VCaP (cell line): Measurements from ENCODE around the gene MYPN.
"Not testable (repeated sequence)": the region's sequence is repeated elsewhere in the genome, so short reads cannot be mapped to it uniquely, and the experiment has no call there.

Experiments
- H3K27ac ChIP-seq: fragments of 450-650 bp; 2 replicates; pipeline ENCODE4 v1.5.1; 2017
- TF ChIP-seq, protein P1 (sequence below): fragments of 450-650 bp; conservative IDR thresholded peaks from 2 replicates; pipeline ENCODE4 v1.5.1; 2017; ENCODE audit warnings: mild to moderate bottlenecking, moderate library complexity

Gene MYPN

DNA sequence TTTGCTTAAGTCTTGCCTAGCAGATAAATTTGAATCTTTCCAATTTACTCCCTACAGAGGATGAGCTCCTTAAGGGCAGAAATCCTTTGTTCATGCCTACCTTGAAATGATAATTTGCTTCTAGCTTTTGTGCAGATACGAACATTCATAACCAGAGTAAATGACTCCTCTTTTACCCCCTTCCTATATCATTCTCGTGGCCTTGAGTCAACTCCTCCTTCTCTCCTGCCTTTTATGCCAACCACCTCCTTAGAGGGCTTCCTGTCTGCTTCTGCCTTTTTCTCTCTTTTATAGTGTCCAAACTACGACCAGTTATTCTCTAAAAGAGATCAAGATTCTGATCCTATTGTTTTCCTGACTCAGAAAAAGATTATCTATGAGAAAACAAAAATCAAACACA, 36.4 kb downstream of the MYPN start:
- TF ChIP-seq, protein P1, sequence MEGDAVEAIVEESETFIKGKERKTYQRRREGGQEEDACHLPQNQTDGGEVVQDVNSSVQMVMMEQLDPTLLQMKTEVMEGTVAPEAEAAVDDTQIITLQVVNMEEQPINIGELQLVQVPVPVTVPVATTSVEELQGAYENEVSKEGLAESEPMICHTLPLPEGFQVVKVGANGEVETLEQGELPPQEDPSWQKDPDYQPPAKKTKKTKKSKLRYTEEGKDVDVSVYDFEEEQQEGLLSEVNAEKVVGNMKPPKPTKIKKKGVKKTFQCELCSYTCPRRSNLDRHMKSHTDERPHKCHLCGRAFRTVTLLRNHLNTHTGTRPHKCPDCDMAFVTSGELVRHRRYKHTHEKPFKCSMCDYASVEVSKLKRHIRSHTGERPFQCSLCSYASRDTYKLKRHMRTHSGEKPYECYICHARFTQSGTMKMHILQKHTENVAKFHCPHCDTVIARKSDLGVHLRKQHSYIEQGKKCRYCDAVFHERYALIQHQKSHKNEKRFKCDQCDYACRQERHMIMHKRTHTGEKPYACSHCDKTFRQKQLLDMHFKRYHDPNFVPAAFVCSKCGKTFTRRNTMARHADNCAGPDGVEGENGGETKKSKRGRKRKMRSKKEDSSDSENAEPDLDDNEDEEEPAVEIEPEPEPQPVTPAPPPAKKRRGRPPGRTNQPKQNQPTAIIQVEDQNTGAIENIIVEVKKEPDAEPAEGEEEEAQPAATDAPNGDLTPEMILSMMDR: no peak
- no peak overlapping the region for H3K27ac ChIP-seq

DNA sequence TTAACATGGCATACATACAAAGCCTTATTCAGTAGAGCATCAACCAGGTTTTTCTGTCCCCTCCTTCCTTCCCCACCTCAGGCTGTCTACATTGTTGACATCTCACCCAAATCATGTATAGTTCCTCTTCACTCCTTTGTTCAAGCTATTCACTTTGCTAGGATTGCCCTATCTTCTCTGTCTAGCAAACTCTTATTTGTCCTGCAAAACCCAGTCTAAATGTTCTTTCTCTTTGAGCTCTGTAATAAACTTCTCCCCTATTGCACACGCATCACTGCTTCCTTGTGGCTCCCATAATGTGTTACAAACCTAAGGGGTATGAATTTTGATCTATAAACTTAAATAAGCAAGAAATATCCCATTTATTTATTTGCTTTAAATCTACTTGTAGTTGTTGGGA, 36.8 kb downstream of the MYPN start:
- H3K27ac ChIP-seq: no peak overlapping the region
- TF ChIP-seq, protein P1: no peak

DNA sequence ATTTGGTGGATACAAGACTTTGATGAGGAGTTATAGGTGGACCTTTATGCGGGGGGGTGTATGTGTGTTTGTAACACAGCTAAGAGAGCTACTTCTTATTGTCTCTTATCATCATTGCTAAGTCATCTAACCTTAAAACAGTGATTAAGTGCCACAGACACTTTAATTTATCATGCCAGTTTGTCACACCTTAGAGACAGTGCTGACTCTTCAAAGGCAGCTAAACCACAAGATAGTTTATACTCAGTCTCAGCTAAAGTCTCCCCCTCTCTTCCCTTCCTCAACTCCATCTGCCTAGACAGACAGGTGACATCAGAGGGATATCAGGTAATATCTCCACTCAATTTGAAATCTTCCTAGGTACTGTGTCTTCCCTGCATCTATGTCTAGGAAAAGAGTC, 42.2 kb downstream of the MYPN start:
- H3K27ac ChIP-seq: no peak overlapping the region
- TF ChIP-seq, protein P1: no peak

DNA sequence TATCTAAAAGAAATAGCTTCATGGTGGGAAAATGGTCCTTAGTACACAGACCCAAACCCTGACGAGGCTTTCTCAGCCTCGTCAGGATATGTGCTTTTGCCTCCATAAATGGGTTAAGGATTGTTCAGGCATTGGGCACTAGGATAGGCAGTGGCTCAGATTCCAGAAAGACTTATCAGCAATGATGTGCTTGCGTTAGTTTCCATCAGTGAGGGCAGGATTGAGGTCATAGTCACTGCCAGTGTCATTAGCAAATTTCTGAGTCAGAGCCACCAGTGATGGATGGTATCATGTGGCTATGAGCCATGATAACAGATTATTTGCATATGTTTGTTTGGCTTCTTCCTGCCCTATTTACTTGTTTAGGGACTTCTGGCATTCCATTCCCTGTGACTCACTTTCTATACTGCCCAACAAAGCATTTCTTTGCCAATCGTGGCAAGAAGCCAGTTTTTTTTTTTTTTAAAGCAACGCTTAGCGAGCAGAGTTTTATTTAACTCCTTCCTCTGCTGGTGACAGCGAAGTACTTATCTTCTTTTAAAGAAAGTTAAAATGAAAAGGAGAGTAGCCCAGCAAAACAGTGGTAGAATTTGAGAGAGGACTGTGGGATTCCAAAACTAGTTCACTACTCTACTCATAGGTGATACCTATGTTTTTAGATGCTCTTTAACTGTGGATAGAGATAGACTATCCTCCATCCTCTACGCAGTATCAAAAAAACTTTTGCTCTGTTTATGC, 44.4 kb downstream of the MYPN start:
- TF ChIP-seq, protein P1: no peak

DNA sequence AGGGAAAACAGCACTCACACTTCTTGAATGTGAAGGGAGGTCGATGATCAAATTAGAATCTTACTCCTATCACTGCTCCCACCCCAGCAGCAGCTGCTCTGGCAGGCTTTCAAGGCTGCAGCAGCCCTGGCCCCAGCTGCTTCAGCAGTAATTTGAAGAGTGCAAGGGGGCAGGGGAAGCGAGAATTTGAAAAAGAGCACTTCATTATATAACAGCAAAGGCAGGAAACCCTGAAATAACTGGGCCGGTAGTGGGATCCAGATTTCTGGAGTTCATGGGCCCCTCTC, 44.9 kb downstream of the MYPN start:
- TF ChIP-seq, protein P1: no peak
- no peak overlapping the region for H3K27ac ChIP-seq

More for the DNA sequence above, 44.4 kb downstream of the MYPN start:
- no peak overlapping the region for H3K27ac ChIP-seq

DNA sequence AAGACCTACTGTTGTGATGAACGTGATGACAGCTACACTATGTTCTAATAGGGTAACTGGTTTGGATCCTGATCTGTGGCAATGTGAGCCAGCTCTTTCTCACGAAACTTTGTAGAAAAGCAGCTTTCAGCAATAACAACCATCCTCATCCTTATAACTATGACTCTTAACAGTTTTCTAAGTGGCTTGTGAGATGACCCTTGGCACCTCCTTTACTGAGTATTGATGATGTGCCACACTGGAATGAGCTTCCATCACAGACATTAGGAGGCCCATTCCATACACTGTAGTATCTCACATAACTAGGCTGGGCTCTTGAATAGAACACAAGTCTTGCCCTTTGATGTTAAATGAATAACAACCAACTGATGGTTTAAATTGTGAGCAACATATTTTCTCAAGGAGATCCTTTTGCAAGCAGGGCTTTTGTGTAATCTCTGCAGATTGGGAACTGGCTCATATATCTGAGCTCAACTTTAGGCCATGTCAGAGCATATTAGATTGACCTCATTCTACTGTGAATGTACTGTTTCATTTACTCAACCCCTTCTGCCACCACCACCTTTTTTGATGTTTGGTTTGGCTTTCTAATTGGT, 46.4 kb downstream of the MYPN start:
- H3K27ac ChIP-seq: no peak overlapping the region
- TF ChIP-seq, protein P1: no peak

DNA sequence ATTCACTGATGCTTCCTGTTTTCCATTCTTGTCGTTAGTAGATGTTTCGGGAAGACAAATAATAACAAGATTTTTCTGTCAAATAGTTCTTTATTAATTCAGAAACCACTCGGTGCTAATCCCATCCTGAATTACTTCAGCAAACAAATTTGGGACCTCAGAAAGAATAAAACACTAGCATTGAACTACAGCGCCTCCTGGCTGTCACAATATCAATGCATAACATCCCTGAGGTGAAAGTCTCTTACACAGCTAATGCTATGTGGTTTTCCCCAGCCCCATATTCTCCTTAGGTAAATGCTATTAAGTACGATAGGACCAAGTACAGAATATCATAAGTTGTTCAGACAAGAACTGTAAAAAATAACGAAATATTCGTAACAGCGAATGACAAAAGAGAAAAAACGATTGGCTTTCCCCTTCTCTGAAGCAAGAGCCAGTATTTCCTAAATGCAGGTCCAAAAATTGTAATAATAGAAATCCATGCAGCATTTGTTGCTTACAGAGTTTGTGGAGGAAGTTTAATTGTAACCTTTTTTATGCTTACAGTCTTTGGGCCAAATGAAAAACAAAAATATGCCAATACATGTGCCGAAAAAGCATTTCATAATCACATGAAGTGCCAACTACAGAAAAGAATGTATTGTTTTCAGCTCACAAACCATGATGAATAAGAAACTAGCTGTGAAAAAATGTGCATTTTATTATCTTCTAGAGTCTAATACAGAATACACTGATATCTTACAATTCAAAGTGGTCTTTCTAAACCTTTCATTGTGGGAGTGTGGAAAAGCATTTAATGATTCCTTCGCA, 47.3 kb downstream of the MYPN start:
- TF ChIP-seq, protein P1: peak; percentile 72
- no peak overlapping the region for H3K27ac ChIP-seq

DNA sequence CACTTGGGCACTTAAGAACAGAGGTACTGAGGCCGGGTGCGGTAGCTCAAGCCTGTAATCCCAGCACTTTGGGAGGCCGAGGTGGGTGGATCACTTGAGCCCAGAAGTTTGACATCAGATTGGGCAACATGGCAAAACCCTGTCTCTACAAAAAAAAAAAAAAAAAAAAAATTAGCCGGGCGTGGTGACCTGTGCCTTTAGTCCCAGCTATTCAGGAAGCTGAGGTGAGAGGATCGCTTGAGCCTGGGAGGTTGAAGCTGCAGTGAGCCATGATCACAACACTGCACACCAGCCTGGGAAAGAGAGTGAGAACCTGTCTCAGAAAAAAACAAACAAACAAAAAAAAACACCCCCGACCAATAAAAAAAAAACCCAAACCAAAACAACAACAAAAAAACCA, 48.2 kb downstream of the MYPN start:
- H3K27ac ChIP-seq: not testable (repeated sequence)
